Measurements from ENCODE around the gene LRRC17.
"Not testable (repeated sequence)": the region's sequence is repeated elsewhere in the genome, so short reads cannot be mapped to it uniquely, and the experiment has no call there.

LRRC17 gene

GRCh38 chr7:102897211-102897631 lies 15.6 kb upstream of the LRRC17 start:
- Histone ChIP-seq H2AFZ (ENCODE audit: low read length) (no peak overlapping the region), H3K9me2 (ENCODE audit: low read depth, low read length) (no peaks in the 10 kb centered on the region), H3K27ac (ENCODE audit: low read depth, low read length, poor library complexity, severe bottlenecking) (no peak overlapping the region), H4K20me1 (ENCODE audit: insufficient read depth, low read length) (no peaks in the 10 kb centered on the region), H3K4me1 (ENCODE audit: insufficient read depth, low read length, severe bottlenecking) (no peaks in the 10 kb centered on the region), H3K27me3 (ENCODE audit: insufficient read depth, low read length) (no peaks in the 10 kb centered on the region), H3K4me2 (ENCODE audit: low read length) (no peak overlapping the region), H3K9me3 (ENCODE audit: low read length) (no peaks in the 10 kb centered on the region), H3K9ac (ENCODE audit: low read length) (no peak overlapping the region), H3F3A (ENCODE audit: insufficient read depth, low read length) (no peaks in the 10 kb centered on the region), H3K36me3 (ENCODE audit: insufficient read depth, low read length) (no peaks in the 10 kb centered on the region), H3K4me3 (ENCODE audit: low read depth, low read length, poor library complexity, severe bottlenecking) (no peak overlapping the region), H3K79me2 (ENCODE audit: insufficient read depth, low read length) (no peaks in the 10 kb centered on the region)
- no peak for TF ChIP-seq EZH2 (IDR thresholded peaks at IDR 0.05; ENCODE audit: borderline replicate concordance, low read length)
- TF ChIP-seq CTCF (IDR thresholded peaks at IDR 0.05; ENCODE audit: low read length): no peak

GRCh38 chr7:102897856-102898531 lies 14.8 kb upstream of the LRRC17 start:
- TF ChIP-seq CTCF (IDR thresholded peaks at IDR 0.05; ENCODE audit: low read length) (no peak), EZH2 (IDR thresholded peaks at IDR 0.05; ENCODE audit: borderline replicate concordance, low read length) (no peak)
- Histone ChIP-seq H3K4me1 (ENCODE audit: insufficient read depth, low read length, severe bottlenecking) (no peaks in the 10 kb centered on the region), H4K20me1 (ENCODE audit: insufficient read depth, low read length) (no peaks in the 10 kb centered on the region), H2AFZ (ENCODE audit: low read length) (no peak overlapping the region), H3K79me2 (ENCODE audit: insufficient read depth, low read length) (no peaks in the 10 kb centered on the region), H3K27ac (ENCODE audit: low read depth, low read length, poor library complexity, severe bottlenecking) (no peak overlapping the region), H3K4me3 (ENCODE audit: low read depth, low read length, poor library complexity, severe bottlenecking) (no peak overlapping the region), H3K27me3 (ENCODE audit: insufficient read depth, low read length) (no peaks in the 10 kb centered on the region), H3K9ac (ENCODE audit: low read length) (no peak overlapping the region), H3K9me2 (ENCODE audit: low read depth, low read length) (no peaks in the 10 kb centered on the region), H3K4me2 (ENCODE audit: low read length) (no peak overlapping the region), H3F3A (ENCODE audit: insufficient read depth, low read length) (no peaks in the 10 kb centered on the region), H3K9me3 (ENCODE audit: low read length) (no peaks in the 10 kb centered on the region), H3K36me3 (ENCODE audit: insufficient read depth, low read length) (no peaks in the 10 kb centered on the region)

- Histone ChIP-seq H3K79me2 (ENCODE audit: insufficient read depth, low read length) (no peaks in the 10 kb centered on the region), H3F3A (ENCODE audit: insufficient read depth, low read length) (no peaks in the 10 kb centered on the region), H3K4me2 (ENCODE audit: low read length) (no peak overlapping the region), H3K9ac (ENCODE audit: low read length) (no peak overlapping the region), H3K9me3 (ENCODE audit: low read length) (no peaks in the 10 kb centered on the region), H3K36me3 (ENCODE audit: insufficient read depth, low read length) (no peaks in the 10 kb centered on the region), H2AFZ (ENCODE audit: low read length) (no peak overlapping the region), H3K27ac (ENCODE audit: low read depth, low read length, poor library complexity, severe bottlenecking) (no peak overlapping the region), H3K27me3 (ENCODE audit: insufficient read depth, low read length) (no peaks in the 10 kb centered on the region), H3K4me1 (ENCODE audit: insufficient read depth, low read length, severe bottlenecking) (no peaks in the 10 kb centered on the region), H3K4me3 (ENCODE audit: low read depth, low read length, poor library complexity, severe bottlenecking) (no peak overlapping the region), H3K9me2 (ENCODE audit: low read depth, low read length) (no peaks in the 10 kb centered on the region), H4K20me1 (ENCODE audit: insufficient read depth, low read length) (no peaks in the 10 kb centered on the region)
- TF ChIP-seq CTCF (IDR thresholded peaks at IDR 0.05; ENCODE audit: low read length) (no peak), EZH2 (IDR thresholded peaks at IDR 0.05; ENCODE audit: borderline replicate concordance, low read length) (no peak)
Observed at GRCh38 chr7:102898532-102898859, 14.3 kb upstream of the LRRC17 start.

DNA sequence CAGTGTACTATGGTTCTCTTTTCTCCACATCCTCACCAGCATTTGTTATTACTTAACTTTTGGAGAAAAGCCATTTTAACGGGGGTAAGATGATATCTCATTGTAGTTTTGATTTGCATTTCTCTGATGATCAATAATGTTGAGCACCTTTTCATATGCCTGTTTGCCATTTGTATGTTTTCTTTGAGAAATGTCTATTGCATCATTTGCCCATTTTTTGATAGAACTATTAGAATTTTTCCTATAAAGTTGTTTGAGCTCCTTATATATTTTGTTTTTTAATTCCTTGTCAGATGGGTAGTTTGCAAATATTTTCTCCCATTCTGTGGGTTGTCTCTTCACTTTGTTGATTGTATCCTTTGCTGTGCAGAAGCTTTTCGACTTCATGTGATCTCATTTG lies 10.7 kb upstream of the LRRC17 start:
- H3K9me2 ChIP-seq (ENCODE audit: low read depth, low read length); H4K20me1 ChIP-seq (ENCODE audit: insufficient read depth, low read length); H3K79me2 ChIP-seq (ENCODE audit: insufficient read depth, low read length); H3K4me2 ChIP-seq (ENCODE audit: low read length); H3K27ac ChIP-seq (ENCODE audit: low read depth, low read length, poor library complexity, severe bottlenecking); H3K4me3 ChIP-seq (ENCODE audit: low read depth, low read length, poor library complexity, severe bottlenecking); H3K36me3 ChIP-seq (ENCODE audit: insufficient read depth, low read length); H3K4me1 ChIP-seq (ENCODE audit: insufficient read depth, low read length, severe bottlenecking); H3K9ac ChIP-seq (ENCODE audit: low read length); H3K27me3 ChIP-seq (ENCODE audit: insufficient read depth, low read length); H3K9me3 ChIP-seq (ENCODE audit: low read length); H3F3A ChIP-seq (ENCODE audit: insufficient read depth, low read length); H2AFZ ChIP-seq (ENCODE audit: low read length): not testable (repeated sequence)

GRCh38 chr7:102903576-102903975 lies 9.2 kb upstream of the LRRC17 start:
- not testable (repeated sequence) for H4K20me1 ChIP-seq (ENCODE audit: insufficient read depth, low read length); H3K27ac ChIP-seq (ENCODE audit: low read depth, low read length, poor library complexity, severe bottlenecking); H3K79me2 ChIP-seq (ENCODE audit: insufficient read depth, low read length); H3K4me3 ChIP-seq (ENCODE audit: low read depth, low read length, poor library complexity, severe bottlenecking); H2AFZ ChIP-seq (ENCODE audit: low read length); H3K4me2 ChIP-seq (ENCODE audit: low read length); H3K4me1 ChIP-seq (ENCODE audit: insufficient read depth, low read length, severe bottlenecking); H3K9ac ChIP-seq (ENCODE audit: low read length); H3K27me3 ChIP-seq (ENCODE audit: insufficient read depth, low read length); H3F3A ChIP-seq (ENCODE audit: insufficient read depth, low read length); H3K36me3 ChIP-seq (ENCODE audit: insufficient read depth, low read length); H3K9me3 ChIP-seq (ENCODE audit: low read length); H3K9me2 ChIP-seq (ENCODE audit: low read depth, low read length)
